Cerebellar cortex (tissue), 1 donor: ENCODE measurements around the gene SMG6.
"Not testable (repeated sequence)": the region's sequence is repeated elsewhere in the genome, so short reads cannot be mapped to it uniquely, and the experiment has no call there.

Source experiments
- DNase-seq: peaks from one replicate; pipeline ENCODE4 v3.0.0-alpha.2; 2015; ENCODE audit warnings: low spot score

The SMG6 gene

DNA sequence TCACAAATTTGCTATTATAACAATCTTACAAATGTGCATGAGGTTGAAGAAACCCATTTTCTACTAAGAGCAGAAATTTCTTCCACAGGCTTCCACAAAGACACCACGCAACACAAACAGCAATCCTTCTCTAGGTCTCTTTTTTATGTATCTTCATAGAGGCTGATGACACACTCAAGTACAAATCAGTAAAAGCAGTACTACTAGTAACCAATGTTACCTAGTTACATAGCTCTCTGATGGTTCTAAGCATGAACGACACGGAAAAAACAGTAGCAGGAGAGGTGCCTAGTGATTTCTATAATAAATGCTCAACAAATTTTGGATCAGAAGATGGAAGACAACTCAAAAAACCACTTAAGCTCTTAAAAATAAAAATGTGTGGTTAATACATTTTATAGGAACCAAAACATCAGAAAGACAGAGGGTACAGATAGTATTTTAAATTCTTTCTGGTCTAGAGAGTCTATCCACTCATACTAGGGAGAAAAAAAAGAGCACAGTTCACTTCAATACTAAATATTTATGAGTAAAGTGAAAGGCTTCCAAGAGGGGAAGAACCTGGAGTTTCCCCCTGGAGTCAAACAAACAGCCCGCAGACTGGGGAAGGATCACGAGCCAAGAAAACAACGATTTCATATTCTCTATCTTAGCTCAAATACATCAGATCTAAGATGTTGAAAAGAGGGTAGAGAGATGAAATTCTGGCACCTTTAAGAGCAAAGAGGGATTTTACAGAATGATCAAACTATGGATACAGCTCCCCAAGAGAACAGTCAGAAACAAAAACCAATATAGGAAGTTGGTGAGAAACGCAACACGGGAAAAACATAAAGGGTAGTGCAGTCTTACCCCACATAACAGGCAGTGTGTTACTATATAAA is 40.2 kb downstream of the SMG6 start:
- DNase-seq: no peak

DNA sequence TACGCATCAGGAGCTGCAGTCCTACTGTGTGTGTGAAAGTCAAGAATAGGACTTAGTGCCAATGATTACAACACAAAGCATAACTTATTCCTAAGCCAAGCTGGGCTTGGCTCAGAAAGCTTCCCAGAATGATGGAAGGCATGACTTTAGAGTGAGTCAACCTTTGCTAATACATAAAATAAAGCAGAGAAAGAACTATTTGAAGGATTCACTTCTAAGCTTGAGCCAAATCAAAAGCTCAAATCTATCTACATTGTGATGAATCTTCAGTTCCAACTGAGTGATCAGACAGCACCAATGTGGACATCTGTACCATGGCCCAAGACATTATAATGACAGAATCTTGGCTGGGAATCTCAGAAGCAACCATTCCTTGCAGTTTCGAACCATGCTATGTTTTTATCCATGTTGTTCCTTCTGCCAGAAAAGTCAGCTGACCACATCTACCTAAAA is 41.4 kb downstream of the SMG6 start:
- DNase-seq: no peak

DNA sequence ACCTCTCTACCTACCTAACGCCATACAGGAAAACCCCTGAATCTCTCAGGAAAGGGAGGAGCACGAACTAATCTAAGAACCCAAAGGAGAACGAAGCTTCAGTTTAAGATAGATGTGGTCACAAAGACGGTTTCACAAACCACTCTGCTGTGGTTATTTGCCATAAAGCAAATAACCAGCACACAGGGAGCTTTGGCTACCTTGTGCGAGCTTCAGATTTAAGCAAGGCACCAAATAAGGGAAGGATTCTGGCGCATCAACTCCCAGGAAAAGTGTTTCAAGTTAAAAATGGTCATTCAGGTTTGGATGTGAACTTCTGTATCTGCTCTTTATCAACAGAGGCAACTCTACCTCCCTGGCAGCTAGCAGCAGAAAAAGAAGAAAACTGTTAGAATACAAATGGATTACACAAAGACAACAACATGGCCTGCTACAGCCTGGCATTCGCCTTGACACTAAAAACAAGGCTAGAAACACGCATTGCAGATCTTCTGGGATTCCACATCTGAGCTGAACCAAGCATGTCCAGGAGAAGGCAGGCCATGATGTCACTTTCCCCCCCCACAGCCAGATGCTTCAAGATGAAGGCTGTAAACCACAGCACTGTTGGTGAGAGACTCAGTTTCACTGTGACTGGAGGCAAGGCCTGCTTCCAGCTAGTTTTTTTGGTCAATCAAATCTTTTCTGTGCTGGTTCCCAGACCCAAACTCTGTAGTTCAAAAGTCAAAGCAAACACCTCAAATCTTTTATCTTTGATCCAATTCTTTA is 43.6 kb downstream of the SMG6 start:
- DNase-seq: no peak

DNA sequence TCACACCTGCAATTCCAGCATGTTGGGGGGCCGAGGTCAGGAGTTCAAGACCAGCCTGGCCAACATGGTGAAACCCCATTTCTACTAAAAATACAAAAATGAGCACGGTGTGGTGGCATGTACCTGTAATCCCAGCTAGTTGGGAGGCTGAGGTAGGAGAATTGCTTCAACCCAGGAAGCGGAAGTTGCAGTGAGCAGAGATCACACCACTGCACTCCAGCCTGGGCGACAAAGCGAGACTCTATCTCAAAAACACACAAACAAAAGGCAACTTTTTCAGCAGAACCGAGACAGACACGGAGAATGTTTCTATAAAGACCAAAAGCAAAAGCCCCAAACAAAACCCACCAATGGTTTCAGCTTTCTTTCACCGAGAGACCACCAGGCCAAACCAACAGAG is 44.8 kb downstream of the SMG6 start:
- DNase-seq: not testable (repeated sequence)

DNA sequence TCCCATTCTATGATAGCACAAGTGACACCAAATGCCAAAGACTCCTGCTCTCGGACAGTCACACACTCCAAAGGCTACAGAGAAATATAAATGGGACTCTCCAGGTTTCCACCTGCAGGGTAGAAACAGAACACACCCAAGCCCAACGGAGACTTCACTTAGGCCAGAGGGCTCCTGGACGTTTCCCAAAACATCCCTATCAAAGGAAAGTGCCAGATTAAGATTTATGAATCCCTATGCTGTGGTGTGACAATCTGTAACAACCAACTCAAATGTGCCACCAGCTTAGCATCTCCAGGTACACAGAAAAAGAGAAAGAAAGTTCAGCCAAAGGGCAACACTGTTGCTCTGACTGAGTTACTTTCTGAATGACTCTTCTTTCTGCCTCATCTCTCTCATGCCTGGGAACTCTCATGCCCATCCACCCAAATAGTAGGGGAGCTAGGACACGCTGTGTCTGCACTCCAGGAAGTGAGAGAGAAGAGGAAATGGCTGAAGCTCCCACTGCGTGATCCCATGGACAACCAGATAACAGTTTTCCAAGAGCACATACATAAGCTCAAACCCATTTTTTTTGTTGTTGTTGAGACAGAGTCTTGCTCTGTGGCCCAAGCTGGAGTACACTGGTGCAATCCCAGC is 49.7 kb downstream of the SMG6 start:
- DNase-seq: no peak

DNA sequence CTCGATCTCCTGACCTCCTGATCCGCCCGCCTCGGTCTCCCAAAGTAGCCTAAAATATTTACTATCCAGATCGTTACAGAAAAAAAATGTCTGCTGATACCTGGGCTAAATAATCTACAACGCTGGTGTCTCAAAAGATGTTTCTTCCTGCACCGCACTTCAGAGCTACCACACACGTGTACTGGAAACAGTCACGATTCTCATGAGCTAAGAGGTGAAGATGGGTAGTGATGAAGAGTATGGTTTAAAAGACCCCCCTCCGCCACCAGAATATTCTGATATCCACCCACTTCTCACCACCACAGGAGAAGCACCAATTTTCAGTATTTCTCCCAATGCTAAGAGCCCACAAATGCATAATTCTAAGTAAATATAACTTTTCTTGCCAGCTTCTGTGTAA is 50.2 kb downstream of the SMG6 start:
- no peak for DNase-seq

DNA sequence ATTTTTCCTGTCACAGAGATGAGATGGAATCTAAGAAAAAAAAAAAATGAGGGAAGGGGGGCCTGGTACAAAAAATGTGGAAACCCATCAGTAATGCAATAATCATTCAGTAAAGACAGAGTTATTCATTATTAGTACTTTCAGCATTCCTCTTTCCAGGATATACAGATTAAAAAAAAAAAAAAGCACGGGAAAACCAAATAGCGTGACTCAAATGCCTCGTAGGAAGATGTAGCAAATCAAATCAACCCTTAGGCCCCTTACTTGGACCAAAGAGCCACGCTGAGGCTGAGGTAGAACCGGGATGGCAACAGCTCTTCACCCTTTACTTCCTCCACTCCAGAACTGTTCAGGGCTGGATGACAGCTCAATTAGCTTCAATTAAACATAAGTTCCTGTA is 52.5 kb downstream of the SMG6 start:
- no peak for DNase-seq

DNA sequence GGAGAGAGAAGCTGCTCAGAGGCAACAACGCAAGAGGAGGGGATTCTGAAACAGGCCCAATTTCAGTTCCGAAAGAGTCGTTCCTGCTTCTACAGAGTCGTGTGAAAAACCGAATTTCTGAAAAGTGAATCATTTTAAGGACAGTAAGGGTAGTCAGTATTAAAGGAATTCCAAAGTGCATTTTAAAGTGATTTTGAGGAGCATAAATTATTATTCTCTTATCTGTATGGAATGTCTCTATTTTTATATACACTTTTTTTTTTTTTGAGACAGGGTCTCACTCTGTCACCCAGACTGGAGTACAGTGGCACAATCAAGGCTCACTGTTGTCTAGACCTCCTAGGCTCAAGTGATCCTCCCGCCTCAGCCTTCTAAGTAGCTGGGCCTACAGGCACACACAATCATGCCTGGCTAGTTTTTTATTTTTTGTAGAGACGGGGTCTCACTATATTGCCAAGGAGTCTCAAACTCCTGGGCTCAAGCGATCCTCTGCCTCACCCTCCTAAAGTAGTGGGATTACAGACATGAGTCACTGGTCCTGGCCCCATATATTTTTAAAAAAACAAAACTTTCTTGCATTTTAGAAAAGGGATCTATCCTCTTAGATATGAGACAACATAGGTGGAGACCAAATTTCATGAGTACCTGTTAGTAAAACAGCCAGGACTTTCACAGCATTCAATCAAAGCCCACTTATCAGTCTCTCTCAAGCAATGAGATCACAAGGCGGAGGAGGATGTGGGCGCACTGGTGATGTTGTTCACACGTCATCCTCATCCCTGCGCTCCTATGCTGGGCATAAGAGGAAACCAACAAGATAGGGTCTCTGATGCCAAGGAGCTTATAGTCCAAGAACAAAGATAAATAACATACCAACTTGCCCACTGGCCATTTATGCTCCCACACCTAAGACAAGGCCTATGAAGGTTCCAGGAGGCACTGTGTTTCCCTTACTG is 53.2 kb downstream of the SMG6 start:
- DNase-seq: no peak

DNA sequence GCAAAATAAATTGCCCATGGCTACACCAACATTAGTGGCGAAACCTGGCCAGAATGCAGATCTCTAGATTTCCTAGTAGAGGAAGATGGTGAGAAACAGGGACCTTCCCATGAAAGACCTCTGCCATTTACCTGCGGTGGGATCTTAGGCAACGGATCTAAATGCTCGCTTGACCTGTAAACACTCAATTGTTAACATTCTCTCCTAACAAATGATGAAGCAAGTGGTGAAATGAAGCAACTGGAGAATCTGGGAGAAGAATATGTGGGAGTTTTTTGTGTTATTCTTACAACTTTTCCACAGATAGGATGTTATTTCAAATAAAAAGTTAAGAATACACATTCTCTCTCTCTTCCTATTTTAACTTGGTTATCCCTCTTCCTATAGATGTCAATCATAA is 56.6 kb downstream of the SMG6 start:
- DNase-seq: no peak

DNA sequence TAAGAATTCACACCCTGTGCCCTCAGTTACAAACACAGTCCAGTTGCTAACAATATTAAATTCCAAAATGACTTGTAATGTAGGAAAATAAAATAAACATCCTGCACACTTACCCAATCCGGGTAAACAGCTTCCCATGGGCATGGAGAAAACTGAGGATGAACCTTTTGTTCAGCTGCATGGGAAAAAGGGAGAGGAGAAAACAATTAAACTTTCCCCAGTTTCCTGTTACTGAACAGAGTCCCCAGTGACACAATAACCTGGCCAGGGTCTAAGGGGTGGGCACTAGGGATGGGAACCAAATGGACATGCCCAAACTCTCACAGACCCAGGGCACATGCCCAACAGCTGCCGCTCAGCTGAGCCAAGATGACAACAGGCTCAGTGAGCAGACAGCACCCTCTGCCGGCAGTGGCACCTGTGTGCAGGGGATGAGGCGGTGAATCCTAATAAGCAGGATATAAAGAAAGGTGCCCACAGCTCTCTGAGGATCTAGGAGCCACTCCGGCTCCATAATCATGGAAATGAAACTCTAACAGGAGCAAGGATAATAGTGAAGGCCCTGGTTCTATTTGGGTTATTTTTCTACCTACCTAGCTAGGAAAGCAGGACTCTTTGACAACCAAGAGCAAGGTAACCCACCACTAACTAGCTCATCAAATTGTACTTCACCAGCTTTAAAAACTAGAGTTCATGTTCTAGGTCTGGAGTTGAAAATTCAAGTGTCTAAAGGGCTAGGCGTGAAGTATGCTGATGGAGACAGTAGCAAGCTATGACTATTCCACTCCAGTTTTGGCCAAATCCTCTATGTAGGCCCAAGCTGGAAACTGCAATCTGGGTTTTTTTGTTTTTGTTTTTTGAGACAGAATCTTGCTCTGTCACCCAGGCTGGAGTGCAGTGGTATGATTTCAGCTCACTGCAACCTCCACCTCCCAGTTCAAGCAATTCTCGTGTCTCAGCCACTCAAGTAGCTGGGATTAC is 58.8 kb downstream of the SMG6 start:
- peak; percentile 86 for DNase-seq

DNA sequence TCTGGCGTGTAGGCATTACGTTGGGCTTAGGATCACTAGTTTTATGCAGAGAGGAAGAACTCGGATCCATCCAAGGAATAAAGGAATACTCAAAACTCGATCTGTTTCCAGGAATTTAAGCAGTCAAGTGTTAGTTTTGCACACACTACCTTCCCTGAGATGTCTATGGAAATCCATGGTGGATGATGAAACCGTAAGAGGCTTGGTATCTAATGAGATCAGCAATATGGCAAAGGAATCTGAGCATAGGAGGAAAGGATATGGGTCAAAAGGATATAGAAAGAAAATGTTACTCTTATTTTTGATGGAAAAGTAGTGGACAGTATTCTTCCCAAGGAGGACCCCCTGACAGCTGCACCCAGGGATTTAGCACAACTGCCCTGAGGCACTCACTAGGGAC is 59.6 kb downstream of the SMG6 start:
- DNase-seq: no peak

DNA sequence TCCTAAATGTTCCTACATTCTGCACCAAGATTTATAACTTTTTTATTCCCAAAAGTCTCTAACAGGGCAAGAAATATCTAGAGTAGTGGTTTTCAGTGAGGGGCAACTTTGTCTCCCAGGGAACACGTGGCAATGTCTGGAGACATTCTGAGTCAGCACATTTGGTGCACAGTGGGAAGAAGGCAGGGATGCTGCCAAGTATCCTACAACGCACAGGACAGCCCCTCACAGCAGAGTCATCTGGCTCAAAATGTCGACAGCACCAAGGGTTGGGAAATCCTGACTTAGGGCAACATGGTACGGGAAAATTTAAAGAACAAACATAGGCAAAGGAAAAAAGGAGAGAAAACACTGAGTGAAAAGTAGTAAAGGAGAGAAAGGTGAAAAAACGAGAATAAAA is 61.8 kb downstream of the SMG6 start:
- no peak for DNase-seq

DNA sequence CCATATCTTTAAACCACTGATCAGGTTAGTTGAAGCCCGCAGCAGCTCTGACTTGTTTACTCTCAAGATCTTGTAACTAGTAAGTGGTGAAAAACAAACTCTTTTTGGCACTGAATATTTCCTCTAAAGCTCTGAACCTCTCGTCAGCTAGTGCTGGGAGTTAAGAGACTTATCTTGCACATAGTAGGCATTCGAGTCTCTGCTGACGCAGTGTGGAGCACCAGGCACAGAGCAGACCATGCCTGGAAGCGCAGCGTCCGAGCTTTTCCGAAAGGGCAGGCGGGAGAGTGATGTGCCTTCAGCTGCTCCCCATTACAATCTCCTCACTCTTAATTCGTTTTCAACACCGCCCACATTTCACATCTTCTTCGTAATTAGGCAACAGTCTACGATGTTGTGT is 63.0 kb downstream of the SMG6 start:
- DNase-seq: no peak

DNA sequence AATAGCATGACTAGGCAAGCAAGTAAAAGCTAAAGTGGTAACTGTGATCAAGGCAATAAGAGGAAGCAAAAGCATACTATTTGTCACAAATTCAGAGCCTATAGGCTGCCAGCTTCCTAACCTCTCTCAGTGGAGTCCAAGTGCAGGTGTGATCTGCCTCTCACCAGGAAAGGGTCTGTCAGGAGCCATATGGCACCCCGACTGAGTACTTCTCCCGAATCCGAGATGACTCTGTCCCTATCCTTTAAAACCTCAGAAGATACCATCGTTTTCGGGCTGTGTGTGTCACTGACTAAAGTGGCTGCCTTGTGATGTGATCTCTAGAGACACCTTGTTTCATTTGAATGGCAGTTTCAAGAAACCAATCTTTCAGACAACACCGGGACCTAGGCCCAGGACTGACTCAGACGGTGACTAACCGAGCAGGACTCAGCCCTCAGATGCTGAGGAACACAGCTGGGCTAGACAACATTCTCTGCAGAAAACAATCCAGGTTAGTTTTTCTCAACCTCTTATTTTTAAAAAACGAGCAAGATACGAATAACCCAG is 63.6 kb downstream of the SMG6 start:
- peak; percentile 30 for DNase-seq

DNA sequence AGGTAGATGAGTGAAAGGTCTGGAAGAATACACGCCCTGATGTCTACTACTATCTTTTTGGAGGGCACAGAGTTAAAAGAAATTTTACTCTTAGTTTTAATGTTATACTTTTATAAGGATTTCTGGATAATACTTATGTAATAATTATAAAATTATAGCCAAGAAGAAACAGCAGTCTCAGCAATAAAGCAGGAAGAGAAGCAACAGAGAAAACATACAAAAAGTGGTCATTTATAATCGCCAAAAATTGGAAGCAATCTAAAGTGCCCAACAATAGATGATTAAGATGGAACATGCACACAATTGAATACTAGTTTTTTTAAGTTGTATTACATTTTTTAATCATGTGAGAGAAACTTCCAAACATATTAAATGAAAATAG is 64.4 kb downstream of the SMG6 start:
- no peak for DNase-seq

DNA sequence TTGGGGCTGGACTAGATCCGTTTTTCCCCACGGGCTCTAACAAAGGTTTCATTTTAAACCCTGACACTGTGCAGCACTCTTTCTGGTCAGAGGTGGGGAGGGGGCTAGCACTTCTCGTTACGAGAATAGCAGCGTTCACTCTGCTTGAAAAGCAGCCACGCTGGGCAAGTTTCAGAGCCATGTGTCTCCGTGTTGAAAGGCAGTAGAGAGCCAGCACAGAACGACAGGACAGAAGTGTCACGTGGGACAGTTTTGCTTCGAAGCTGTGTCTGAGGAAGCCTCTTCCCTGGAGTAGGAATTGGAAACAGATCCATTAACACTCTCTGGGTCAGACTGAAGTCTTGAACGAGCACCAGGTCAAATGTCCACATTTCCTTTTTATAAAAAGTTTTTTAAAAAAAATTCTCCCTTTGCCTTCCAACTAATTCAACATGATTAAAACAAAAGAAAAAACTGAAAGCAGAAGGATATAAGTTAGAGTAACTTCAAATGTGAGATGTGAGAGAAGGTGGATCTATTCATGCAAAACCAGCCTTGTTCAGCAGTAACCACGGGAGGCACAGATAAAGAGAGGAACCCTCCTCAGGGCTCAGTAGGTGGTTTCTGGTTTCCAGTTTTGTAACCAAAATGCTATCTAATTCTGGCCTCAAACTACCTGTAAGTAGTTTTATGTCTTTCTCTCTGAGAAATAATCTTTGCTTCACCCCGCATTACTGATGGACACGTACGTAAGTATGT is 65.0 kb downstream of the SMG6 start:
- DNase-seq: peak; percentile 38

DNA sequence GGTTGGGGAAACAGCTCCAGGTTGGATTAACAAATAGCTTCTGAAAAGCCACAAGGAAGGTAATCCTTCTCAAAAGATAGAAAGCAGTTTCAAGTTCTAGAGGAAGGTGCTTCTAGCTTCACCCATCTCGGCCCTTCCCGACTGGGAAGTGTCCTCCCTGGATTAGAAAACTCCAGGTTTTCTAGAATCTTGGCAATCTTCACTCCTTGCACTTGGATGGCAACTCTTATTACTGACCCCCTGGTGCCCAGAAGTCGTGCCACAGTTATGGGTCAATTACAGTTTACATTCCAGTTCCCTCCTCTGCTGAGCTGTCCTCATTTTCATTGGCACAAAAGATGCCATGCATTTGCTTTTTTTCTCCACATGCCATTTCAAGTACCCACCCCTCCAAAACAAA is 65.6 kb downstream of the SMG6 start:
- DNase-seq: no peak

DNA sequence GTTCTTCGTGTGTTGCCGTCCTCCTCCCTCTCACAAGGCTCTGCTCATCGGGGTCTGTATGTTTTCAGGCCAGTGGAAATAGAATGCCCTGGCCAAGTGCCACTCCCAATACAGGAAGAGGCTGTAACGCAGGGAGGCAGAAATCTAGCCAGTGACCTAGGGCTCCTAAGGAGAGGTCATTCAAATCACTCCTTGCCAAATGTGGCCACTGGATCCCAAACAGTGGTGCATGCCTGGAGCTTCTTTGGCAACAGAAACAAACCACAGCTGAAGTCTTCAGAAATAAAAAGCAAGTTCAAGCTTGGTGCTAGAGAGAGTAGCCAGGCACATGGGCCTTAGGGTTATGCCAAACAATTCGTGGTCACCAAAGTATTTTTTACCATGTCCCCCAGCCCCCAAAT is 66.1 kb downstream of the SMG6 start:
- DNase-seq: no peak

DNA sequence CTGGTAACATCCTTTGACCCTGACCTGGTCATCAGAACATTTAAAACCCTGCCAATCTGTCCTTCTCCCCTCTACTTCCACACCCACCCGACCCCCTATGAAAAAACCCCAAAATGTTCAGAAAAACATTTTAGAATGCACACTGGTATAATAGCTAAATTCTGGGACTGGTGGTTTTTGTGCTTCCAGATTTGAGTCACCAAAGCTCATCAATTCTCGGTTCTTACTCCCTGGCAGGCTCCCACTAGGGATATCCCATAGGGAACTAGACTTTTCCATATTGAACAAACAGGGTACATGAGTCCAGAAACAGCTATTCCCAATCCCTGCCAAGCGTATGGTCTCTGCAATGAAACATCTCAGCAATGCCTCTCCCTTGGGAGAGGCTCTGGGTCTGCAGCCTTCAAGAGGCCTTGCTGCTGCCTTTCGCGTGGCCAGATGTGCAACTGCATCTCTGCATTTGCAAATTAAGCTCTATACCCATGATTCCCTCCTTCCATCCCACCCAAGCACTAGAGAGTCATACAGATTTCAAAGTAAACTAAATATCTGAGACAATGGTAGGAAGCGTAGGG is 67.7 kb downstream of the SMG6 start:
- no peak for DNase-seq
